OCI-LY7 (cell line): ENCODE results near the gene KRT6C. TPM values are rescaled to one million over a fixed set of nuclear protein-coding genes. Genes with fewer than 3 reads are reported as not detected.

Source experiments
- BruUV-seq: library from RNA; stranded (reverse); fragments of 400-500 nt; replicated peaks from 2 replicates; lab custom pipeline; 2021; lab: Mats Ljungman, UMichigan
- CTCF ChIA-PET: fragments of 300-600 bp; sonication (Branson Sonifier 250); formaldehyde crosslinking; loops from one replicate; lab custom pipeline; 2022; ENCODE audit warnings: antibody characterized with exemption; ENCODE audit not compliant: unreplicated experiment; lab: Charles Lee
- POLR2A ChIA-PET: fragments of 300-600 bp; sonication (Branson Sonifier 250); formaldehyde crosslinking; loops from one replicate; lab custom pipeline; 2022; ENCODE audit warnings: antibody characterized with exemption; lab: Charles Lee
- DNase-seq: peaks from one replicate; pipeline ENCODE4 v3.0.0-alpha.2; 2015; ENCODE audit warnings: low spot score
- H2AFZ ChIP-seq: fragments of 200-600 bp; sonication (generic), shearing (Covaris generic); 2 replicates; pipeline ENCODE4 v1.6.1; 2014; ENCODE audit warnings: mild to moderate bottlenecking, antibody characterized with exemption, low read length, moderate library complexity
- H3K27ac ChIP-seq: fragments of 200-600 bp; sonication (generic); 2 replicates; pipeline ENCODE4 v1.5.1; 2014; ENCODE audit warnings: mixed run types, low read depth, mild to moderate bottlenecking, moderate library complexity, low read length, inconsistent platforms; ENCODE audit not compliant: poor library complexity, severe bottlenecking
- H3K36me3 ChIP-seq: fragments of 200-600 bp; sonication (generic); 2 replicates; pipeline ENCODE4 v1.6.1; 2014; ENCODE audit warnings: mild to moderate bottlenecking, antibody characterized with exemption, low read length, moderate library complexity, mixed read lengths; ENCODE audit not compliant: insufficient read depth
- H3K4me1 ChIP-seq: fragments of 200-600 bp; sonication (generic); 2 replicates; pipeline ENCODE4 v1.5.1; 2014; ENCODE audit warnings: mild to moderate bottlenecking, low read length; ENCODE audit not compliant: insufficient read depth, poor library complexity, severe bottlenecking
- H3K4me2 ChIP-seq: fragments of 200-600 bp; sonication (generic); 2 replicates; pipeline ENCODE4 v1.6.1; 2014; ENCODE audit warnings: mild to moderate bottlenecking, low read length
- H3K4me3 ChIP-seq: fragments of 200-600 bp; sonication (generic); 2 replicates; pipeline ENCODE4 v1.5.1; 2014; ENCODE audit warnings: mild to moderate bottlenecking, low read depth, low read length; ENCODE audit not compliant: poor library complexity, severe bottlenecking
- H3K79me2 ChIP-seq: fragments of 200-600 bp; sonication (generic); 2 replicates; pipeline ENCODE4 v1.6.1; 2016; ENCODE audit warnings: low read depth, mild to moderate bottlenecking, low read length, moderate library complexity, mixed read lengths; ENCODE audit not compliant: insufficient read depth
- H3K9me2 ChIP-seq: fragments of 200-600 bp; sonication (generic); 2 replicates; pipeline ENCODE4 v1.6.1; 2016; ENCODE audit warnings: mild to moderate bottlenecking, low read length, mixed read lengths; ENCODE audit not compliant: insufficient read depth
- H3K9me3 ChIP-seq: fragments of 200-600 bp; sonication (generic); 2 replicates; pipeline ENCODE4 v1.6.1; 2014; ENCODE audit warnings: mild to moderate bottlenecking, mixed run types, low read length, mixed read lengths
- H4K20me1 ChIP-seq: fragments of 200-600 bp; sonication (generic); 2 replicates; pipeline ENCODE4 v1.6.1; 2014; ENCODE audit warnings: mild to moderate bottlenecking, antibody characterized with exemption, low read length, moderate library complexity, mixed read lengths; ENCODE audit not compliant: insufficient read depth
- CTCF ChIP-seq: fragments of 200-600 bp; sonication (generic); conservative IDR thresholded peaks from 2 replicates; pipeline ENCODE4 v1.5.1; 2014; ENCODE audit warnings: mild to moderate bottlenecking, antibody characterized with exemption, low read length, moderate library complexity, mixed read lengths
- EZH2phosphoT487 ChIP-seq: fragments of 200-600 bp; sonication (generic); IDR thresholded peaks from 2 replicates; pipeline ENCODE4 v1.6.1; 2018; ENCODE audit warnings: low read depth, borderline replicate concordance, mild to moderate bottlenecking, mixed run types, antibody characterized with exemption, low read length, moderate library complexity, mixed read lengths
- intact Hi-C: fragments of 100-400 bp; cut with micrococcal nuclease; formaldehyde crosslinking; loops from one replicate; pipeline ENCODE4 v1.10.0; 2022; ENCODE audit not compliant: unreplicated experiment
- total RNA-seq, 2 experiments: library from RNA; depleted of rRNA in 1 of 2; stranded (reverse); fragments of >200 nt in 1 of 2; shearing (Covaris generic) in 1 of 2; gene quantifications; 2 replicates each; pipeline ENCODE4 v1.2.3, GENCODE V29; 2014 to 2022

The KRT6C gene
- total RNA-seq, 2 experiments from 2014 or later = not detected

- POLR2A ChIA-PET = no interaction called here
These were observed 45.2 kb upstream of the KRT6C start for GRCh38 chr12:52518574-52519386.

GRCh38 chr12:52517888-52518287 is 44.3 kb upstream of the KRT6C start:
- Histone ChIP-seq H3K4me3 (no peak overlapping the region), H3K9me3 (no peaks in the 10 kb centered on the region), H3K27ac (no peak overlapping the region), H3K4me2 (no peak overlapping the region), H3K9me2 (no peaks in the 10 kb centered on the region), H3K4me1 (no peaks in the 10 kb centered on the region), H3K36me3 (no peaks in the 10 kb centered on the region), H4K20me1 (no peaks in the 10 kb centered on the region), H3K79me2 (no peaks in the 10 kb centered on the region), H2AFZ (no peak overlapping the region)
- BruUV-seq = no TSS peak
- CTCF ChIA-PET = no interaction called here
- intact Hi-C loops = no loop called here
- TF ChIP-seq EZH2phosphoT487 (no peak), CTCF (no peak)
- DNase-seq = no peak
- POLR2A ChIA-PET = no interaction called here

More at GRCh38 chr12:52518574-52519386, 45.2 kb upstream of the KRT6C start:
- no TSS peak for BruUV-seq
- H3K4me3 ChIP-seq = no peak overlapping the region
- DNase-seq = no peak
- H2AFZ ChIP-seq = no peak overlapping the region
- H3K79me2 ChIP-seq = no peaks in the 10 kb centered on the region
- H3K27ac ChIP-seq = no peak overlapping the region
- intact Hi-C loops = no loop called here
- no peaks in the 10 kb centered on the region for H4K20me1 ChIP-seq
- no peak overlapping the region for H3K4me2 ChIP-seq
- TF ChIP-seq EZH2phosphoT487 = no peak
- TF ChIP-seq CTCF = no peak
- no peaks in the 10 kb centered on the region for H3K9me3 ChIP-seq
- H3K4me1 ChIP-seq = no peaks in the 10 kb centered on the region
- H3K9me2 ChIP-seq = no peaks in the 10 kb centered on the region
- H3K36me3 ChIP-seq = no peaks in the 10 kb centered on the region
- CTCF ChIA-PET = no interaction called here

- CTCF ChIA-PET = no interaction called here
- POLR2A ChIA-PET = no interaction called here
- H4K20me1 ChIP-seq = no peaks in the 10 kb centered on the region
These were observed 43.6 kb upstream of the KRT6C start for GRCh38 chr12:52517005-52517835.

More at GRCh38 chr12:52517005-52517835, 43.6 kb upstream of the KRT6C start:
- TF ChIP-seq CTCF (no peak), EZH2phosphoT487 (no peak)
- Histone ChIP-seq H3K4me2 (no peak overlapping the region), H2AFZ (no peak overlapping the region), H3K79me2 (no peaks in the 10 kb centered on the region), H3K36me3 (no peaks in the 10 kb centered on the region), H3K27ac (no peak overlapping the region), H3K9me2 (no peaks in the 10 kb centered on the region), H3K4me1 (no peaks in the 10 kb centered on the region), H3K9me3 (no peaks in the 10 kb centered on the region), H3K4me3 (no peak overlapping the region)
- no TSS peak for BruUV-seq
- DNase-seq = no peak
- intact Hi-C loops = no loop called here
